Fibroblast of lung (primary cell): ENCODE data around the gene EMSY. TPM values are rescaled to one million over a fixed set of nuclear protein-coding genes. Genes with fewer than 3 reads are reported as not detected.

Experiments
- DNase-seq, 2 donors: peaks; one replicate each; pipeline versions ENCODE4 v3.0.0 to v3.0.0-alpha.2; 2010; ENCODE audit warnings: low read depth in 2 of 2
- H2AFZ ChIP-seq: 2 replicates; pipeline ENCODE4 v1.5.1; 2012; ENCODE audit warnings: low read length, control low read depth, inconsistent platforms
- H3K27ac ChIP-seq: 2 replicates; pipeline ENCODE4 v1.5.1; 2011; ENCODE audit warnings: low read length, control low read depth; ENCODE audit not compliant: insufficient read depth
- H3K27me3 ChIP-seq: 2 replicates; pipeline ENCODE4 v1.5.1; 2011; ENCODE audit warnings: mild to moderate bottlenecking, low read length; ENCODE audit not compliant: control insufficient read depth, insufficient read depth
- H3K36me3 ChIP-seq: 2 replicates; pipeline ENCODE4 v1.5.1; 2011; ENCODE audit warnings: low read length; ENCODE audit not compliant: control insufficient read depth, insufficient read depth
- H3K4me1 ChIP-seq: 2 replicates; pipeline ENCODE4 v1.5.1; 2011; ENCODE audit warnings: low read length; ENCODE audit not compliant: control insufficient read depth, insufficient read depth; ENCODE audit errors: extremely low read depth
- H3K4me2 ChIP-seq: 2 replicates; pipeline ENCODE4 v1.5.1; 2011; ENCODE audit warnings: low read length, control low read depth; ENCODE audit not compliant: insufficient read depth; ENCODE audit errors: extremely low read depth
- H3K4me3 ChIP-seq, 4 experiments: fragments of 200-600 bp in 1 of 4; sonication (generic) in 1 of 4; replicated peaks in 1 of 4; 2 replicates each; pipeline ENCODE4 v1.5.1; 2011 to 2016; ENCODE audit warnings: low read length in 4 of 4, low read depth in 3 of 4, mild to moderate bottlenecking in 3 of 4, control low read depth in 2 of 4, inconsistent platforms in 1 of 4, mixed read lengths in 1 of 4; ENCODE audit not compliant: insufficient read depth in 1 of 4; ENCODE audit errors: control extremely low read depth in 1 of 4
- H3K79me2 ChIP-seq: 2 replicates; pipeline ENCODE4 v1.5.1; 2012; ENCODE audit warnings: mild to moderate bottlenecking, low read length, inconsistent platforms; ENCODE audit not compliant: control insufficient read depth, insufficient read depth
- H3K9ac ChIP-seq: 2 replicates; pipeline ENCODE4 v1.5.1; 2011; ENCODE audit warnings: mild to moderate bottlenecking, low read length, control low read depth; ENCODE audit not compliant: insufficient read depth
- H3K9me3 ChIP-seq: 2 replicates; pipeline ENCODE4 v1.5.1; 2012; ENCODE audit warnings: low read depth, low read length; ENCODE audit not compliant: control insufficient read depth, insufficient read depth
- H4K20me1 ChIP-seq: 2 replicates; pipeline ENCODE4 v1.5.1; 2011; ENCODE audit warnings: low read length; ENCODE audit not compliant: control insufficient read depth, insufficient read depth; ENCODE audit errors: extremely low read depth
- EZH2 ChIP-seq: IDR thresholded peaks from 2 replicates; pipeline ENCODE4 v1.5.1; 2012; ENCODE audit warnings: low read length, control low read depth, mild to moderate bottlenecking; ENCODE audit errors: missing control alignments
- polyA plus RNA-seq, 2 donors: library from polyadenylated mRNA; depleted of rRNA in 1 of 2; stranded (reverse) in 1 of 2; unstranded in 1 of 2; fragments of >200 nt; gene quantifications; 2 replicates each; pipeline ENCODE4 v1.2.1, GENCODE V29; 2011 to 2012; ENCODE audit warnings: missing spikeins in 1 of 2
- total RNA-seq: library from RNA; depleted of rRNA; stranded (reverse); fragments of >200 nt; gene quantifications from 2 replicates; pipeline ENCODE4 v1.2.1, GENCODE V29; 2014
- TF ChIP-seq, protein P1 (sequence below), 2 donors: IDR thresholded peaks in 1 of 2; conservative IDR thresholded peaks in 1 of 2; 1 replicate in 1 of 2; 2 replicates in 1 of 2; pipeline ENCODE4 v1.5.1; 2011 to 2012; ENCODE audit warnings: low read length in 2 of 2, control low read depth in 1 of 2, inconsistent platforms in 1 of 2, low read depth in 1 of 2, mild to moderate bottlenecking in 1 of 2

EMSY gene
- total and polyA plus RNA-seq, 2 donors (not counting 1 experiment from before 2014, with no cell fraction given): 11.9 to 14.2 TPM

DNA sequence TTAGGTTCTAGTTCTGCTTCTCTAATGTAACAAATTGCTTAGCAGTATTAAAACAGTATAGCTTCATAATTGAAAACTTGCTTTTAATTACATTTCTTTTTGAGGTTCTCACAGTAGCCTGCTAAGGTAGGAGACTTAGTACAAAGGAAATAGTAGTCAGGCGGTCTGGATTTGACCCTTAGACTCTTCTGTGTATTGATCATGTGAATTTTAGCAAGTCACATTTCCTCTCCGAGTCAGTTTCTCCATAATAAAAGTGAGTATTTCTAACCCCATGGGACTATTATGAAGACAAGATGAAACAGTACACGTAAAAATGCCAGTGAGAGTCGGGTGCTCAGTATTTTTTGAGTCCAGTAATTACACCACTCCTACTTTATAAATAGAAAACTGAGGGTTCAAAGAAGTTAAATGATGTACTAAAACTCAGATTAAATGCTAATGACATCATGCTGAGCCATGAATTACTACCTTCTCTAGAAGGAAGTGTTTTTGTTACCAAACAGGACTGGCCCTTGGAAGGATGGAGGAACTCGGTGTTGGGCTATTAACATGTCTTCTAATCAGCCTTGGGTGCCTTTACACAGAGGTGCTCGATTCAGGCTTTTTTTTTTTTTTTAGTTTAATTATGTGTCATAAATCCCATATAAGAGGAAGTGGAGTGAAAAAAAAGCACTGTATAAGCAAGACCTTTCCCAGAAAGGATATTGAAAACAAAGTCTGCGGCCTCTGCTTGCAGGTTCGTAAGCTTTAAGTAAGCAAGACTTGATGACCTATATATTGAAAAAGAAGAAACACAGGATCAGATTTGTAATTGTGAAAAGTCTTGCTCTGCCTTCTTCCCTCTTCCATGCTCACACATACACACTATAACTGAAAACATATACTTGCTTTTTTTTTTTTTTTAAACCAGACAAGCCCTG is 109.0 kb downstream of the EMSY start:
- Histone ChIP-seq H3K36me3 (no peaks in the 10 kb centered on the region), H4K20me1 (no peaks in the 10 kb centered on the region), H2AFZ (no peak overlapping the region), H3K4me3 (no peak overlapping the region), H3K79me2 (no peaks in the 10 kb centered on the region), H3K9ac (no peak overlapping the region), H3K9me3 (no peaks in the 10 kb centered on the region), H3K27ac (no peak overlapping the region), H3K4me2 (no peak overlapping the region), H3K27me3 (no peaks in the 10 kb centered on the region), H3K4me1 (no peaks in the 10 kb centered on the region)
- no peak for TF ChIP-seq EZH2
- TF ChIP-seq, protein P1, sequence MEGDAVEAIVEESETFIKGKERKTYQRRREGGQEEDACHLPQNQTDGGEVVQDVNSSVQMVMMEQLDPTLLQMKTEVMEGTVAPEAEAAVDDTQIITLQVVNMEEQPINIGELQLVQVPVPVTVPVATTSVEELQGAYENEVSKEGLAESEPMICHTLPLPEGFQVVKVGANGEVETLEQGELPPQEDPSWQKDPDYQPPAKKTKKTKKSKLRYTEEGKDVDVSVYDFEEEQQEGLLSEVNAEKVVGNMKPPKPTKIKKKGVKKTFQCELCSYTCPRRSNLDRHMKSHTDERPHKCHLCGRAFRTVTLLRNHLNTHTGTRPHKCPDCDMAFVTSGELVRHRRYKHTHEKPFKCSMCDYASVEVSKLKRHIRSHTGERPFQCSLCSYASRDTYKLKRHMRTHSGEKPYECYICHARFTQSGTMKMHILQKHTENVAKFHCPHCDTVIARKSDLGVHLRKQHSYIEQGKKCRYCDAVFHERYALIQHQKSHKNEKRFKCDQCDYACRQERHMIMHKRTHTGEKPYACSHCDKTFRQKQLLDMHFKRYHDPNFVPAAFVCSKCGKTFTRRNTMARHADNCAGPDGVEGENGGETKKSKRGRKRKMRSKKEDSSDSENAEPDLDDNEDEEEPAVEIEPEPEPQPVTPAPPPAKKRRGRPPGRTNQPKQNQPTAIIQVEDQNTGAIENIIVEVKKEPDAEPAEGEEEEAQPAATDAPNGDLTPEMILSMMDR (conservative IDR thresholded peaks at IDR 0.05 in 1 of 2, IDR thresholded peaks at IDR 0.05 in 1 of 2; ENCODE audit: low read depth in 1 of 2, low read length in 2 of 2): no peak
- no peak for DNase-seq

DNA sequence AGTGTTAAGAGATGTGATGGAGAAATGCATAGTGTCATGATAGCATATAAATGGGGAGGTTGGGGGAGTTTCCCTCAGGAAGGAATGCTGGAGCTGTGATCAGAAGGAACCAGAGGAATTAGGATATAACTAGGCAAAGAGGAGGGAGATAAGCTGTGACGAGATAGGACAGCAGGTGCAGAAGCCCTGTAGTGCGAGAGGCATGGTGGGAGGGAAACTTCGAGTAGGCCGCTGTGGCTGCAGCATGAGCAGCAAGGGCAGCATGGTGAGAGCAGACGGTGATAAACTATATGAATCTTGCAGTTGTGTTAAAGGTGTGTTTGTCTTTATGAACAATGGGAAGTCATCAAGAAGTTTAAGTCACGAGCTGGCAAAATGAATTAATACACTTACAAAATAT is 109.9 kb downstream of the EMSY start:
- TF ChIP-seq EZH2: no peak
- TF ChIP-seq, protein P1 (conservative IDR thresholded peaks at IDR 0.05 in 1 of 2, IDR thresholded peaks at IDR 0.05 in 1 of 2; ENCODE audit: low read depth in 1 of 2, low read length in 2 of 2): no peak
- no peak overlapping the region for H3K9ac ChIP-seq
- H3K79me2 ChIP-seq: no peaks in the 10 kb centered on the region
- no peaks in the 10 kb centered on the region for H3K9me3 ChIP-seq
- no peak overlapping the region for H3K4me3 ChIP-seq
- no peaks in the 10 kb centered on the region for H3K36me3 ChIP-seq
- H2AFZ ChIP-seq: no peak overlapping the region
- H3K27ac ChIP-seq: no peak overlapping the region
- no peaks in the 10 kb centered on the region for H3K4me1 ChIP-seq
- no peaks in the 10 kb centered on the region for H4K20me1 ChIP-seq
- no peak overlapping the region for H3K4me2 ChIP-seq
- no peaks in the 10 kb centered on the region for H3K27me3 ChIP-seq
- DNase-seq: no peak

DNA sequence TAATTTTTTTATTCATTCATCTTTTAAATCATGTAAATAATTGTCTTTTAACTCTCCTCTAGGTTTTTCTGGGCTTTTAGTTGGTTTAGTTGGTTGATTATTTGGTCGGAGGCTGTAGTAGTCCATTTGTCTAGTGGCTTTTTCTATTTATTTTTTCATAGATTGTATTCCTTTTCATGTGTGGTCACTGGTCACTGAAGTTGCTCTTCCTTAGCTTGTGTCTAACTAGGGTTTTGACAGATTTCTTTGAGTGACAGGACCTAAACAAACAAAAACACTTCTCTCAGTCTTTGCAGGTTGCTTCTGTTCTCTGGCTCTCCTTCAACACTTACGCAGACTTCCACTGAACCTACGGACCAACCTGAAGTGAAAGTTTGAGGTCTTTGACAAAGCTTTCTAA is 112.6 kb downstream of the EMSY start:
- H3K36me3 ChIP-seq: no peaks in the 10 kb centered on the region
- no peaks in the 10 kb centered on the region for H4K20me1 ChIP-seq
- no peaks in the 10 kb centered on the region for H3K79me2 ChIP-seq
- H3K4me1 ChIP-seq: no peaks in the 10 kb centered on the region
- H3K27ac ChIP-seq: no peak overlapping the region
- no peaks in the 10 kb centered on the region for H3K27me3 ChIP-seq
- TF ChIP-seq, protein P1 (conservative IDR thresholded peaks at IDR 0.05 in 1 of 2, IDR thresholded peaks at IDR 0.05 in 1 of 2; ENCODE audit: low read depth in 1 of 2, low read length in 2 of 2): no peak
- no peak for TF ChIP-seq EZH2
- no peak overlapping the region for H3K4me2 ChIP-seq
- no peak overlapping the region for H2AFZ ChIP-seq
- no peak overlapping the region for H3K9ac ChIP-seq
- no peaks in the 10 kb centered on the region for H3K9me3 ChIP-seq
- DNase-seq: no peak
- no peak overlapping the region for H3K4me3 ChIP-seq
